NCI-H524 treated with DMSO at 0.1 percent for 48 hours (cell line): ENCODE measurements around the gene DNAH6.

Experiments used
- DNase-seq: peaks from one replicate; lab custom pipeline; 2025; lab: John Stamatoyannopoulos, UW

Gene DNAH6

GRCh38 chr2:84801811-84802210 lies 285.5 kb downstream of the DNAH6 start:
- no peak for DNase-seq

GRCh38 chr2:84805250-84805958 lies 289.1 kb downstream of the DNAH6 start:
- DNase-seq, result no peak

DNA sequence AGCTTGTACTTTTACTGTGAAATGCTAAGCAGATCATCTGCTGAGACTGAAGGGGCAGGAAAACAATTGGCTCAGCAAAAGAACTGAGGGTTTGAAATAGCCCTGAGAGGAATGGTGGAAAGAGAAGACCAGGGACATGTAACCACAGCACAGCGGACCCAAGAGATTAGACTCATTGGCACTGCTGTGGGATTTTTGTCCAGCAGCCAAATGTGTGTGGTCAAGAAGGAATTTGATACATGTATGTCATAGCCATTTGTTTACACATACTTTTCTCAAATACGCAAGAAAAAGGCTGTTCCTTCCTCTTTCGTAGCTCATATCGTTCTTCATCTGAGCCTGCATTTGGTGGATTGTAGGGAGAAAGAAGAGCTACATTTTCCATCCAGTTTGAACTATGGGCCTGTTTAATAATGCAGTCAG lies 290.8 kb downstream of the DNAH6 start:
- DNase-seq, result no peak

DNA sequence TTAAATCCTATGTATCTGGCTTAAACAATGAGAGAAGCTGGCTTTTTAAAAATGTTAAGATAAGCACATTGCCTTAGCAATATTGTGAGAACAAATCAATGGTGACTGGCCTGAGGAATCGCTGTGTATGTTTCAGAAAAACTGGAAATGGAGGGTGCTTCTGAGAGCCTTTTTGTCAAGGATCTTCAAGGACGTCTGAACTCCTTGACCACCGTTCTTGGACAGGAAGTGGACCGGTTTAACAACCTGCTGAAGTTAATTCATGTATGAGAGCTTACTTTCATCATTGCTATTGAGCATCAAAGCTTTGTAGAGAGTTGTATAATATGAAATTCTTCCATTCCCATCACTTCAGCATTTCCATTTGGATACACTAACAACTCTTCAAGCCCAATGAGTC lies 292.0 kb downstream of the DNAH6 start:
- DNase-seq, result no peak

- DNase-seq, result no peak
Observed at GRCh38 chr2:84811839-84812431, 295.6 kb downstream of the DNAH6 start.

DNA sequence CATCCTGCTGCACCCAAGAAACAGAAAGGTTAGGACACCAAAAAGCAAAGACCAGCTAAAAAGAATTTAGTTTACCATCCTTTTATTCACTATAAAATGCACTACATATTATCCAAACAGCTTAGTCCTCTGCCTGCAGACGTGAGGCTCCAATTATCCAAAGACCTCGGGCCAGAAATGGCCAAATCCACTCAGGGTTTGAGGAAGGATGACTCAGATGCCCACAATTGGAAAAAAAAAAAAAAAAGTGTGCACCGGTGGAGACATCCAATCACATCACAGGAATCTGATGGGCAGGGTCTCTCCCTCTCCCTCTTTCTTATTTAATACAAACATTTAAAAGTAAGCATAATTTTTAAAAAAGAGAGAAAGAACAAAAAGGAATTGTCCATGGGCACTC lies 298.8 kb downstream of the DNAH6 start:
- no peak for DNase-seq

- no peak for DNase-seq
Observed at GRCh38 chr2:84816426-84817026, 300.2 kb downstream of the DNAH6 start.

- no peak for DNase-seq
Observed at GRCh38 chr2:84817239-84817655, 300.9 kb downstream of the DNAH6 start.

DNA sequence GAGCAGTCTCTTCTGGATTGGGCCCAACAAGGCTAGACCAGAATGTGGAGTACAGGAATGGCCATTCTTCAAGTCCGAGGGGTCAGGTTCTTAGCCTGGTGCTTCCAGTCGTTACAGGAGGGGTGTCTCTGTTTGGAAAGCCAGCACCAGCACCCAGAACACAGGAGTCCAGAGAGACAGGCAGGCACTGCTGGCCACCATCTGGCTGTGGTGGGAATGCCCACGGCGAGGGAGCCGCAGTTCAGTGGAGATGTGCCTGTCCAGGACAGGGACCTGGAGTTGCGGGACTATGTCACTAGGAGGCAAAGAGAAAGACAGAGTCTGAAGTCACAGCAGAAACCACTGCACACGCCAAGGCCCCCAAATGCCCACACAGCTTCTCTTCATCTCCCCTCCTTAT lies 305.5 kb downstream of the DNAH6 start:
- DNase-seq, result no peak

DNA sequence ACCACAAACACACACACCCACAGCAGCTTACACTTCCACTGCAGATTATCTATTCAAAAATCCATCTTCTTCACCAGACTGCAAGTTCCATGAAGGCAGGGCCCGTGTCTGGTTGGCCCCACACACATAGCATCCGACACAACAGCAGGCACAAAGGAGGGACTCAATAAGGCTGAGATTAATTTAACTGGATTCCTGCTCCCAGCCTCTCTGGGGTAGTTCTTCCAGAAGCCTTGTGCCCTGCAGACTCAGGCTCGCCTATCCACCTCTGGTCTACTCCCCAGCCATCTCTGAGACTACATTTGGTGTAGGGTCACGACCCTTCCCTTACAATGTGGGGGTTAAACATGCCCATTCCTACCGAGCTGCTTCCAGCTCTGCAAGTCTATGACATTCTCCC lies 306.9 kb downstream of the DNAH6 start:
- DNase-seq, result no peak

GRCh38 chr2:84823788-84824187 lies 307.5 kb downstream of the DNAH6 start:
- no peak for DNase-seq

DNA sequence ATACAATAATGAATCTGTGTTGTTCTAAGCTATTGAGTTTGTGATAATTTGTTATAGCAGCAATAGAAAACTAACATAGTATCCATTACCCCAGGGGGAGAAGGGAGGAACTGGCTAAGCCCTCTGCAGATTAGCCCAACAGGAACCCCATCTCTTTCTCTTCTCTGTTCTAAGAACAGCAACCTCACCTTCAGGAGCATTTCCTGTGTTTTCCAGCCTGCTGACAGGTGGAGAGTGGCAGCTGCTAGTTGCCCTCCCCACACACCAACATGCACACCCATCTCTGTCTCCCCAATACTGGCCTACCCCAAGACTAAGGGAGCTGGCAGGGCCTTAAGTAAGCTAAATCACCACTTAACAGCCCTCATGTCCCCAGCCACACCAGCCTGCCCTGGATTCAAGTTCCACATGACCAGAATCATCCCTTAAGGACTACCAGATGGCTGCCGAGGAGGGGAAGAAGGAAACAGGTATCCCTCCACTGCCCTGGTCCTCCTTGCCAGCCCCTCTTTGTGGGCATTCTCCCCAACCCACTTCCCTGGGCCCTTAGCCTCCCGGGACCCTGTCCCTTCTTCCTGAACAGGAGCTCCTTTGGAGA lies 311.8 kb downstream of the DNAH6 start:
- no peak for DNase-seq

DNA sequence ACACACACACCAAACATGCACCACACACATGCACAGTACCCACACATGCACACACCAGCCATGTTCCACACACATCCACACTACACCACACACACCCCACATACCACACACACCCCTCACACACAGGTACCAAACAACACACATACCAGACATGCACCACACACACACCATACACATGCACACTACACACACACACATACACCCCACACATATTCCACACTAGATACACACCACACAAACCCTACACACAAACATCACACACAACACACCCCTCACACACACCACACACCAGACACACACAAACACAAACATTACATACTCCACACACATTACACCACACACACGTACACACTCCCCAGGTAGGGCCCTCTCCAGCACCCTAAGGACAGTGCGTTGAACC lies 313.4 kb downstream of the DNAH6 start:
- DNase-seq, result no peak

DNA sequence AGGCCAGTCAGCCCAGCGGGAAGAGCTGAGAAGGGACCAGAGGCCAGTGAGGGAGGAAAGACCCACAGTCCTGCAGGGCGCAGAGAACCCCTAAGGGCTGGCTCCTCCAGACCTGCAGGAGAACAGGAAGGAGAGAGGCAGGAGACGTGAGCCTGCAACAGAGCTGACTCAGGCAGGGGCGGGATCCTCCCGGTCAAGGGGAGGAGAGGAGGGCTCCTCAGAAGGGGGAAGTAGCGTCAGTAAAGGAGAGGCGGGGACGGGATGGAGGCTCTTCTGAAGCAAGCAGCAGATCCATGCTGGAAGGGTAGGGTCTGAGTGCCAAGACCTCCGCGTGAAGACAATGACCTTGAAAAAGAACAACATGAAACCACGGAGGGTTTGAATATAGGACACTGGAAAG lies 313.8 kb downstream of the DNAH6 start:
- no peak for DNase-seq

DNA sequence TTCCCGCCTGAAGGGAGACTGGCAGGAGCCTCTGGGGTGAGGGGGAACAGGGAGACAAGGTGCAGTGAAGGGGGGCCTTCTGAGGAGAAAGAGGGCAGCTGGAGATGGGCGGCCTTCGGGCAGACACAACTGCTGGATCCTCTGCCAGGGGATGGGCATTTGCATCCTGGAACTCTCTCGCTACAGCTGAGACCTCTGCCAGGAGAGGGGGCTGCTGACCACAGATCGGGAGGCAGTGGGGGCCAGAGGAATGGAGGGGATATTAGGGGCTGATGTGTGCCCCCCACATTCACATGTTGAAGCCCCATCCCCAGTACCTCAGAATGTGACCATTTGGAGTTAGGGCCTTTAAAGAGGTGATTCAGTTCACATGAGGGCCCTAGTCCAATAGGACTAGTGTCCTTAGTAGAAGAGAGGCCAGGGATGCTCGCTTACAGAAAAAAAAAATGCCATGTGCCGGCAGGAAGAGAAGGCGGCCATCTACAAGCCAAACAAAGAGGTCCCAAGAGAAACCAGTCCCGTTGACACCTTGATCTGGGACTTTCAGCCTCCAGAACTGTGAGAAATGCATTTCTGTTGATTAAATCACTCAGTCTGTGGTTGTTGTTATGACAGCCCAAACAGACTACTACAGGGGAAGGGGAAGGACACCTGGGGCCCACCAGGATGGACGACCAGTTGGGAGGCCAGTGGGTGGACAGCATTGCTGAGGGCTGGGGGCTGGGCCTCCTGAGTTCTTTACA lies 314.6 kb downstream of the DNAH6 start:
- no peak for DNase-seq

DNA sequence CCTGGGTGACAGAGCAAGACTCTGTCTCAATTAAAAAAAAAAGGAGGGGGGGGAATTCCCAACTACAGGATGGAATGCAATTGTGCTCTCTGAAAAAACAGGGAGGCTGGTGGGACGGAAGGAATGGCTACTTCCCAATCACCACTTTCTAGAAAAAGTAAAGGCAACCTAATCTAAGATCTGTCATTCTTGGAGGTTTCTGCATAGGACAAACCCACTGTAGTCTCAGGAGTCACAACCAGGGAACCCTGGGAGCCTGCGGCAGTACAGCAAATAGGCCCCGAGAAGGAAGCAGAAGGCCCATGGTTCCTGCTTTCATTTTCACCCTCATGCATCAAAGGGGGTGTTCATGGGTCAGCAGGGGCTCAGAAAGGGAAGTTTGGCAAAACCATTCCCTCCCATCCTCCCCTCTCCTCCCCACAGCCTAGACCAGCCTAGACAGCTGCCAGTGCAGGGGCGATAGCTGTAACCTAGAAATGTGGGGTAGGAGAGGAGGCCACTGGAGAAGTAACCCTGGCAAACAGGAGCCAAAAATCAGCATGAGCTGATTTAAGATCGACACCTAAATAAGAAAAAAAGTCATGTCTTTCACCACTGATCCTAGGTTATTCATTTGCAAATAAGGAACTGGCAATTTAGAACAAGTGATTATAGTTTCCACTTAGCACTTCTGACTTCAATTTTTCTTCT lies 316.6 kb downstream of the DNAH6 start:
- DNase-seq, result no peak

- DNase-seq, result no peak
Observed at GRCh38 chr2:84833481-84834150, 317.3 kb downstream of the DNAH6 start.

DNA sequence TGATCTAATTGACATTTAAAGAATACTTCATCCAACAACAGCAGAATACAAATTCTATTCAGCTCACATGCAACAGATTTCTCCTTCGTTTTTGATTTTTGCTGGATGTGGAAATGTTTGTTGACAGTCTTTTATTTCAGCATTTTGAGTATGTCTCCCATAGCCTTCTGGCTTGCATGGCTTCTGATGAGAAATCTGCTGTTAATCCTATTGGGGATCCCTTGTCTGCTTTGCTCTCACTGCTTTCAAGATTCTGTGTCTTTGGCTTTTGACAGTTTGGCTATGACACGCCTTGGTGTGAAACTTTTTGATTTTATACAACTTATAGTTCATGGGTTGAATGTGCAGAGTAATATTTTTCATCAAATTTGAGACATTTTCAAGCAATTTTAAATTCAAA lies 319.9 kb downstream of the DNAH6 start:
- no peak for DNase-seq

DNA sequence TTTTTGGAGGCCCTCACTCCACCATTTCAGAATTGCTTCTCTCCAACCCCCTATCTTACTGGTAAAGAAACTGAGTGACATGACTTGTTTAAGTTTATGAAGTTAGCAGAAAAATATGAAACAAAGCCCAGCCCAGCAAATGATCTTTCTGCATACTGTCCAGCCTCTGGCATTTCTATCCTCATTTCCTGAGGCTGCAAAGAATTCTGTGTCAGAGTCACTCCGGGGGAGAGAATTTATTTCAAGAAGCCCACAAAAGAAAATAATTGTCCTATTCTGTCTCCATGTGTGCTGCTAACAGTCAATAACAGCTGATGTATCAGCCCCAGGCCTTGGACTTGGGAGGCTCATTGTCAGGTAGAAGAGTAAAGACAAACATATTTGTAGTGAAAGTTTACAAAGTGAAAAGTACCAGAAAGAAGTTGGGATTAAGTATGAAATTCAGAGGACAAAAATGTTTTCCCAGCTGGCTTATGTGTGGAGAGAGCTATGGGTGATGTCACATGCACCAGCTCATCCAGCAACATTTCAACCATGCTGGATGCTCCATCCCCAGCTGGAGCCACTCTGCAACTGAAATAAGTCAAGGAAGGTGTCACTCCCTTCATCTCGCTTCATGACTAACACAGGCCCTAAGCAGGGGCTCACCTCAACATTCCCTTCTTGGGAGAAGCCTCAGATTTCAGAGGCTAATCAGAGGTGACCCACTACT lies 322.3 kb downstream of the DNAH6 start:
- DNase-seq, result no peak

DNA sequence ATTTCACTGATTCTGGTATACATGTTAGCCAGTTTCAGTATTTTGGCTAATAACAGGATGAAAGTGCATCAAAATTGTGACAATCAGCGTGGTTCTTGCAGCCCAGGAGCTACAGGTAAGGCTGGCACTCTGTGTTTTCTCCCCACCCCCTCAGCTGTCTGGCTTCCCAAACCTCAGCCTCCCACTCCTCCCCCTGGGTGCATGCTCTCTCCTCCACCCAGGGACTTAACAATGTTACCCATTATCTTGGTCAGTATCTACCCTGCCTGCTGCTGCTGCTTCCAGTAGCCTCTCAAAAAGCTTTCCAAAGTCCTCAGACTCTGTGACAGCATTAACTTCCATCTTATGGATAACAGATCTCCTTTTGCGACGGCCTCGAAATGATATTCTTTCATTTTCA lies 323.6 kb downstream of the DNAH6 start:
- no peak for DNase-seq

- DNase-seq, result no peak
Observed at GRCh38 chr2:84840306-84840705, 324.0 kb downstream of the DNAH6 start.
